CD4-positive, alpha-beta T cell (primary cell): ENCODE data around the gene EIF1AD. TPM values are rescaled to one million over a fixed set of nuclear protein-coding genes. Genes with fewer than 3 reads are reported as not detected.

ENCODE experiments used
- ATAC-seq: fragments of 200-7000 bp; cut with Tn5 transposase; one replicate; pipeline ENCODE4 v1.10.0; 2022; ENCODE audit warnings: mild to moderate bottlenecking; ENCODE audit not compliant: poor library complexity
- CTCF ChIA-PET: fragments of 350-600 bp; sonication (Branson Sonifier 250); formaldehyde crosslinking; loops from one replicate; lab custom pipeline; 2021; ENCODE audit warnings: antibody characterized with exemption, inconsistent platforms; lab: Charles Lee
- POLR2A ChIA-PET: fragments of 350-600 bp; sonication (Branson Sonifier 250); formaldehyde crosslinking; loops from one replicate; lab custom pipeline; 2021; ENCODE audit warnings: antibody characterized with exemption, inconsistent platforms; lab: Charles Lee
- DNase-seq, 14 experiments: peaks; one replicate each; pipeline ENCODE4 v3.0.0-alpha.2; 2013 to 2020; ENCODE audit warnings: mixed read lengths in 2 of 14
- H3K27ac ChIP-seq, 2 donors: one replicate each; pipeline versions ENCODE4 v1.5.1 to v1.7.0; 2013; ENCODE audit warnings: low read length in 2 of 2, low read depth in 1 of 2, mild to moderate bottlenecking in 1 of 2
- H3K27me3 ChIP-seq, 2 experiments: 1 replicate in 1 of 2; 2 replicates in 1 of 2; pipeline versions ENCODE4 v1.6.1 to v1.7.0; 2013; ENCODE audit warnings: low read length in 2 of 2, control low read depth in 1 of 2, mild to moderate bottlenecking in 1 of 2, moderate library complexity in 1 of 2; ENCODE audit not compliant: insufficient read depth in 2 of 2, control insufficient read depth in 1 of 2
- H3K36me3 ChIP-seq: one replicate; pipeline ENCODE4 v1.6.1; 2013; ENCODE audit warnings: low read length, control low read depth; ENCODE audit not compliant: insufficient read depth
- H3K4me1 ChIP-seq: one replicate; pipeline ENCODE4 v1.6.1; 2013; ENCODE audit warnings: low read length, control low read depth; ENCODE audit not compliant: insufficient read depth
- H3K4me3 ChIP-seq: one replicate; pipeline ENCODE4 v1.5.1; 2013; ENCODE audit warnings: mild to moderate bottlenecking, low read length, moderate library complexity
- H3K9me3 ChIP-seq, 2 experiments: 1 replicate in 1 of 2; 2 replicates in 1 of 2; pipeline versions ENCODE4 v1.6.1 to v1.7.0; 2013; ENCODE audit warnings: low read length in 2 of 2, mild to moderate bottlenecking in 2 of 2, control low read depth in 1 of 2, moderate library complexity in 1 of 2; ENCODE audit not compliant: control insufficient read depth in 1 of 2, insufficient read depth in 1 of 2
- H3K27ac Mint-ChIP-seq: one replicate; pipeline ENCODE4 v1.8.0; 2020; ENCODE audit warnings: mixed read lengths
- H3K27me3 Mint-ChIP-seq: one replicate; pipeline ENCODE4 v1.8.0; 2021; ENCODE audit warnings: mixed read lengths
- H3K36me3 Mint-ChIP-seq: one replicate; pipeline ENCODE4 v1.8.0; 2021; ENCODE audit warnings: low read depth, mixed read lengths
- H3K4me1 Mint-ChIP-seq: one replicate; pipeline ENCODE4 v1.8.0; 2021; ENCODE audit warnings: low read depth, mixed read lengths
- H3K4me3 Mint-ChIP-seq: one replicate; pipeline ENCODE4 v1.8.0; 2020; ENCODE audit warnings: mild to moderate bottlenecking, mixed read lengths
- H3K9me3 Mint-ChIP-seq: one replicate; pipeline ENCODE4 v1.8.0; 2020; ENCODE audit warnings: mixed read lengths
- intact Hi-C, 2 experiments: fragments of 100-400 bp; cut with DNase I in 1 of 2; cut with micrococcal nuclease in 1 of 2; formaldehyde crosslinking; loops; one replicate each; pipeline versions ENCODE4 v1.15.1 to v1.9.0; 2023 to 2025; cut with DNase I, micrococcal nuclease
- total RNA-seq, 174 experiments: library from RNA in 2 of 174; stranded (reverse) in 2 of 174; gene quantifications; one replicate each; pipeline ENCODE4 v1.2.3 and lab custom pipeline; 2021 to 2026
- TF ChIP-seq, protein P1 (sequence below): fragments of 200-600 bp; IDR thresholded peaks from one replicate; pipeline ENCODE4 v1.8.0; 2022; ENCODE audit warnings: antibody characterized with exemption, mild to moderate bottlenecking

Gene EIF1AD
- total RNA-seq, 2 experiments from 2014 or later = 88.2 to 94.1 TPM

DNA sequence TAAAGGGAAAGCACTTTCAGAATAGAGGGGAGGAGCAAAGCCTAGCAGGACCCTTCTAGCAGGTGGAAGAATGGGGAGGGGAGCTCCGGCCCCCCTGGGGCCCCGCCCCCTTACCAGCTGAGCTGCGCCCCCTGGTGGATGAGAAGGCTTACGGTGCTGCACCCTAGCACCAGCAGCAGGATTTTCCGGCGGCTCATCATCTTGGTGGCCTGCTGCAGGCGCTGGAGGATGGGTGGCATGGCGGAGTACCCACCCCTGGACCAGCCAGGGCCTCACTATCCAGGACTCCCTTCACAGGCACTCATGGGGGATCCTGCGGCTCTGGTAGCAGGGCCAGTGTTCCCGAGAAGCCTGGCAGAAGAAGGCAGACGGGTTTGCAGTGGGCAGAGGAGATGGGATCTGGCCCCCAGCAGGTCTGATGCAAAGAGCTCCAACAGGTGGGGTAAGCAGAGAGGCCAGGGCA lies 43.3 kb upstream of the EIF1AD start:
- H3K27ac ChIP-seq = no peak overlapping the region
- no peaks in the 10 kb centered on the region for H3K9me3 ChIP-seq
- H3K4me3 ChIP-seq = no peak overlapping the region
- Mint-ChIP-seq H3K27me3 (peaks cover 5% of the 10 kb centered on the region), H3K4me1 (peaks cover 17% of the 10 kb centered on the region), H3K4me3 (no peak overlapping the region), H3K9me3 (no peaks in the 10 kb centered on the region), H3K27ac (no peak overlapping the region), H3K36me3 (no peaks in the 10 kb centered on the region)
- peak; percentile 98 for ATAC-seq
- peaks cover 26% of the 10 kb centered on the region for H3K4me1 ChIP-seq
- CTCF ChIA-PET = interaction anchor here (0.7 to 3.0 kb wide), 13 partner anchors 8 to 334 kb away, joined by 3 to 14 read pairs (median 4); partner anchors contain the start of gene KAT5
- peak; percentile 72 to 92 (median 82) for DNase-seq
- POLR2A ChIA-PET = interaction anchor here (0.7 to 1.2 kb wide), 5 partner anchors 36 to 333 kb away, joined by 3 to 8 read pairs (median 6); partner anchors contain the start of genes BANF1, CCDC85B, KAT5 and RIN1
- intact Hi-C loops = loop anchor here in 1 of 2 experiments (10.0 kb wide), 1 partner anchor 330 kb away; the partner anchor contains the start of gene KAT5
- no peaks in the 10 kb centered on the region for H3K27me3 ChIP-seq
- H3K36me3 ChIP-seq = no peaks in the 10 kb centered on the region
- TF ChIP-seq, protein P1, sequence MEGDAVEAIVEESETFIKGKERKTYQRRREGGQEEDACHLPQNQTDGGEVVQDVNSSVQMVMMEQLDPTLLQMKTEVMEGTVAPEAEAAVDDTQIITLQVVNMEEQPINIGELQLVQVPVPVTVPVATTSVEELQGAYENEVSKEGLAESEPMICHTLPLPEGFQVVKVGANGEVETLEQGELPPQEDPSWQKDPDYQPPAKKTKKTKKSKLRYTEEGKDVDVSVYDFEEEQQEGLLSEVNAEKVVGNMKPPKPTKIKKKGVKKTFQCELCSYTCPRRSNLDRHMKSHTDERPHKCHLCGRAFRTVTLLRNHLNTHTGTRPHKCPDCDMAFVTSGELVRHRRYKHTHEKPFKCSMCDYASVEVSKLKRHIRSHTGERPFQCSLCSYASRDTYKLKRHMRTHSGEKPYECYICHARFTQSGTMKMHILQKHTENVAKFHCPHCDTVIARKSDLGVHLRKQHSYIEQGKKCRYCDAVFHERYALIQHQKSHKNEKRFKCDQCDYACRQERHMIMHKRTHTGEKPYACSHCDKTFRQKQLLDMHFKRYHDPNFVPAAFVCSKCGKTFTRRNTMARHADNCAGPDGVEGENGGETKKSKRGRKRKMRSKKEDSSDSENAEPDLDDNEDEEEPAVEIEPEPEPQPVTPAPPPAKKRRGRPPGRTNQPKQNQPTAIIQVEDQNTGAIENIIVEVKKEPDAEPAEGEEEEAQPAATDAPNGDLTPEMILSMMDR = peak; percentile 91

DNA sequence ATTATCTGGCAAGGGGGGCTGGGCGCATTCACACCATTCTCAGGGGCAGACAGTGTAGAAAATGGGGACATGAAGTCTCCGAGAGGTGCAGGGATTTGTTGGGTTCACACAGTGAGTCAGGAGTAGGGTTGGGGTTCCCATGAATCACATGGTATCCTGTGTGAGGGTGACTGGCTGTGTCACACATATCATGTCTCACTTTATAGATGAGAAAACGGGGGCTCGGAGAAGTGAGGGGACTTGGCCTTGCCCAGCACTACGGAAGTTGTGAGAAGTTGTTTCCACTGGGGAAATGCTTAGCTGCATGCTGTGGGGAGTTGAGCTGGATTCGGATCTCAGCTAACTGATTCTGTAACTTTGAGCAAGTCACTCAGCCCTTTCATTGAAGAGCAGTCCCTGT lies 42.8 kb upstream of the EIF1AD start:
- no peak overlapping the region for H3K27ac ChIP-seq
- H3K4me1 ChIP-seq = peaks cover 26% of the 10 kb centered on the region
- H3K36me3 Mint-ChIP-seq = no peaks in the 10 kb centered on the region
- no peak overlapping the region for H3K4me3 ChIP-seq
- H3K27ac Mint-ChIP-seq = no peak overlapping the region
- no peaks in the 10 kb centered on the region for H3K27me3 ChIP-seq
- no peaks in the 10 kb centered on the region for H3K9me3 ChIP-seq
- POLR2A ChIA-PET = interaction anchor here (0.7 to 1.2 kb wide), 6 partner anchors 25 to 333 kb away, joined by 3 to 8 read pairs (median 4); partner anchors contain the start of genes BANF1, CCDC85B, KAT5 and PACS1
- peaks cover 17% of the 10 kb centered on the region for H3K4me1 Mint-ChIP-seq
- ATAC-seq (peak; percentile 11), DNase-seq (peak in 3 of 14 experiments; percentile 20 to 59 (median 24))
- CTCF ChIA-PET = interaction anchor here (0.7 to 3.0 kb wide), 12 partner anchors 9 to 333 kb away, joined by 3 to 14 read pairs (median 4); partner anchors contain the start of gene KAT5
- no peak overlapping the region for H3K4me3 Mint-ChIP-seq
- TF ChIP-seq, protein P1 = no peak
- intact Hi-C loops = loop anchor here in 1 of 2 experiments (10.0 kb wide), 1 partner anchor 330 kb away; the partner anchor contains the start of gene KAT5
- peaks cover 5% of the 10 kb centered on the region for H3K27me3 Mint-ChIP-seq
- no peaks in the 10 kb centered on the region for H3K9me3 Mint-ChIP-seq
- no peaks in the 10 kb centered on the region for H3K36me3 ChIP-seq

DNA sequence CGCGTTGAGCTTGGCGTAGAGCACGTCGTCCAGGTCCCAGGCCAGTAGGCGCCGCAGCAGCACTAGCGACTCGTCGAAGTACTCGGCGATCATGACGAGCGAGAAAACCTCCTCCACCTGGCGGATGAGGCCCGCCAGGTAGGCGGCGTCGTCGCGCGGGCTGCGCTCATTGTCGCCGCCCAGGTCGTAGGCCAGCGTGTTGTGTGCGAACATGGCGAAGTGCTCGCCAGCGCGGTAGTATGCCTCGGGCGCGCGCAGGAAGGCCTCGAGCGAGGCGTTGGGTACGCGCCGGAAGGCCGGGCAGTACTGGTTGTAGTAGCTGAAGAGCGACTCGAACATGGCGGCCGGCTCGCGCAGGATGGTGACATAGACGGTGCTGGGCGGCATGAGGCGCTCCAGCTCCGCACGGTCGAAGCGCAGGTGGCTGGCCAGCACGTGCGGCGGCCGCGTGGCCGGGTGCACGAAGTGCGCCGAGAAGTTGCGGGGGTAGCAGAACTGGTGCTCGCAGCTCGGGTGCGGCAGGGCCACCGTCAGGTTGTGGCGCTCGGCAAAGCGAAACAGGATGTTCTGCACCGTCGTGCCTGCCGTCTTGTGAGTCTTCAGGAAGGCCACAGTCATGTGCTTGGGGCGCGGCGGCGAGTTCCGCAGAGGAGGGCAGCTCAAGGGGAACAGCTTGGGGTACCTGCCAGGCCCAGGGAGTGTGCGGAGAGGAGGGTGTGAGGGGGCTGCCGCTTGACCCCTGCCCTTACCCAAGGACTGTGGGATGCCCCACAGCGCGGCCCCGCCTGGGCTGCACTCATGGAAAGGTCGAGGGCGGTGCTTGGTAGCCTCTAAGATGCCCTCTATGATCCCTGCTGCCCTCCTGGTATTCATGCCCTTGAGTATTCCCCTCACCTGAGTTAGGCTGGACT lies 41.3 kb upstream of the EIF1AD start:
- Histone ChIP-seq H3K27me3 (no peaks in the 10 kb centered on the region), H3K27ac (no peak overlapping the region), H3K4me1 (peaks cover 13% of the 10 kb centered on the region), H3K4me3 (no peak overlapping the region), H3K36me3 (no peaks in the 10 kb centered on the region), H3K9me3 (no peaks in the 10 kb centered on the region)
- H3K4me3 Mint-ChIP-seq = no peak overlapping the region
- DNase-seq (peak in 1 of 14 experiments; percentile 33), ATAC-seq (no peak)
- H3K27me3 Mint-ChIP-seq = no peaks in the 10 kb centered on the region
- CTCF ChIA-PET = interaction anchor here (1.6 to 3.0 kb wide), 2 partner anchors 9 to 21 kb away, joined by 3 to 14 read pairs; partner anchors contain the start of gene SF3B2
- H3K9me3 Mint-ChIP-seq = no peaks in the 10 kb centered on the region
- no peak overlapping the region for H3K27ac Mint-ChIP-seq
- peaks cover 11% of the 10 kb centered on the region for H3K4me1 Mint-ChIP-seq
- POLR2A ChIA-PET = no interaction called here
- intact Hi-C loops = loop anchor here in 1 of 2 experiments (10.0 kb wide), 1 partner anchor 328 kb away; the partner anchor contains the start of gene KAT5
- no peaks in the 10 kb centered on the region for H3K36me3 Mint-ChIP-seq
- TF ChIP-seq, protein P1 = no peak
